Spleen (tissue), 11 donors: Measurements from ENCODE around the gene RETREG1. TPM values are rescaled to one million over a fixed set of nuclear protein-coding genes. Genes with fewer than 3 reads are reported as not detected.

Experiments used
- DNase-seq: peaks from one replicate; pipeline ENCODE4 v3.0.0-alpha.2; 2020
- H3K27ac ChIP-seq, 8 donors: fragments of 200-600 bp; sonication (generic) in 7 of 8; 1 replicate in 4 of 8; 2 replicates in 4 of 8; pipeline versions ENCODE4 v1.5.0 to v1.8.0; 2016 to 2021; ENCODE audit warnings: inconsistent platforms in 4 of 8, mild to moderate bottlenecking in 4 of 8, moderate library complexity in 1 of 8
- H3K27me3 ChIP-seq, 7 donors: fragments of 200-600 bp; sonication (generic) in 6 of 7; replicated peaks in 1 of 7; 1 replicate in 4 of 7; 2 replicates in 3 of 7; pipeline versions ENCODE4 v1.5.0 to v1.8.0; 2016 to 2021; ENCODE audit warnings: inconsistent platforms in 3 of 7, mild to moderate bottlenecking in 1 of 7
- H3K36me3 ChIP-seq, 6 donors: fragments of 200-600 bp; sonication (generic) in 5 of 6; 1 replicate in 4 of 6; 2 replicates in 2 of 6; pipeline versions ENCODE4 v1.5.0 to v1.8.0; 2016 to 2021; ENCODE audit warnings: inconsistent platforms in 2 of 6
- H3K4me1 ChIP-seq, 6 donors: fragments of 200-600 bp; sonication (generic) in 5 of 6; 1 replicate in 3 of 6; 2 replicates in 3 of 6; pipeline versions ENCODE4 v1.5.0 to v1.8.0; 2016 to 2021; ENCODE audit warnings: inconsistent platforms in 3 of 6
- H3K4me3 ChIP-seq, 8 donors: fragments of 200-600 bp; sonication (generic) in 7 of 8; 1 replicate in 4 of 8; 2 replicates in 4 of 8; pipeline versions ENCODE4 v1.5.0 to v1.8.0; 2016 to 2021; ENCODE audit warnings: inconsistent platforms in 4 of 8, mild to moderate bottlenecking in 4 of 8, moderate library complexity in 2 of 8
- H3K9me3 ChIP-seq, 8 donors: fragments of 200-600 bp; sonication (generic) in 7 of 8; 1 replicate in 4 of 8; 2 replicates in 4 of 8; pipeline versions ENCODE4 v1.5.0 to v1.8.0; 2016 to 2021; ENCODE audit warnings: inconsistent platforms in 4 of 8
- POLR2A ChIP-seq, 3 donors: fragments of 450-650 bp; IDR thresholded peaks; one replicate each; pipeline ENCODE4 v1.5.1; 2017; ENCODE audit warnings: antibody characterized with exemption in 3 of 3, mild to moderate bottlenecking in 1 of 3
- POLR2AphosphoS5 ChIP-seq, 3 donors: sonication (generic); formaldehyde crosslinking; IDR thresholded peaks; one replicate each; pipeline ENCODE4 v1.5.1; 2017; ENCODE audit warnings: antibody characterized with exemption in 3 of 3
- WGBS, 5 donors: extraction: QIAGEN DNeasy Blood & Tissue Kit in 3 of 5; methylation state at CpG; one replicate each; pipeline versions ENCODE4 v1.1.5 to v1.1.7; 2013 to 2018; 5-methylcytosine and 5-hydroxymethylcytosine counted together
- intact Hi-C: fragments of 100-400 bp; cut with DNase I; formaldehyde crosslinking; loops from one replicate; pipeline ENCODE4 v1.15.0; 2023; ENCODE audit warnings: low total_unique reads
- polyA plus RNA-seq, 3 donors: library from polyadenylated mRNA; stranded (reverse); fragments of 200-250 nt; gene quantifications; one replicate each; pipeline ENCODE4 v1.2.1, GENCODE V29; 2013
- total RNA-seq, 7 donors: library from RNA; depleted of rRNA in 3 of 7; stranded (reverse); fragments of >200 nt in 3 of 7; fragmentation: NEBNext Ultra II Directional in 4 of 7; extraction: Animal tissue kit (Norgen Biotek cat#: 25700) in 4 of 7; gene quantifications; one replicate each; pipeline versions ENCODE4 v1.1.0 to v1.2.1, GENCODE V29; 2016 to 2021
- TF ChIP-seq, protein P1 (sequence below), 11 experiments: fragments of 200-600 bp in 7 of 11; fragments of 450-650 bp in 4 of 11; sonication (generic) in 4 of 11; IDR thresholded peaks in 8 of 11; conservative IDR thresholded peaks in 3 of 11; 1 replicate in 7 of 11; 2 replicates in 4 of 11; pipeline versions ENCODE4 v1.4.0 to v1.8.0; 2016 to 2021; ENCODE audit warnings: antibody characterized with exemption in 11 of 11, inconsistent platforms in 4 of 11, mild to moderate bottlenecking in 1 of 11
- donor health status: healthy with polysubstance abuse.
- donor health status: DM: no; HTN: no; CAD: no; lungs with moderate emphysema.
- donor health status: DM: no; HTN: no; CAD: no.
- donor health status: Bipolar disorder and iron deficiency.
- donor health status: healthy.
- donor health status: DM: no; HTN: no; CAD: no.
- donor health status: DM: yes; HTN: yes; CAD: no.

The RETREG1 gene
- total and polyA plus RNA-seq, 10 donors, result 2.5 to 9.0 (median 5.1) TPM

DNA sequence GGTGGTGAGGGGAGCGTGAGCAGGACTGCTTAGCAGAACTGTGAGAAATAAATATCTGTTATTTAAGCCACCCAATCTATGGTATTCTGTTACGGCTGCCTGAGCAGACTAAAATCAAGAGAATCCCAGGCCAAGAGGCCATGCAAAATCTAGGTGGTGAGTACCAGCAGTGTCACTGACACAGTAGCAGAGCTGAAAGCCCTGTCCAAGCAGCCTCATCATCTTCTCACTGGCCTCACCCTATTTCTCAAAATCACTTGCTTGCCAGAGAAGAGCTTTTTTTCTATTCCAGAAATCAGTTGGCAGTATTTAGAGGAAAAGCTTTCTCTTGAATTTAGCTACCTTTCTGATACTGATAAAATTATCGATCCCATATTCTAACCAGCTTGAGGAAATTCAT lies 68.0 kb downstream of the RETREG1 start:
- TF ChIP-seq, protein P1, sequence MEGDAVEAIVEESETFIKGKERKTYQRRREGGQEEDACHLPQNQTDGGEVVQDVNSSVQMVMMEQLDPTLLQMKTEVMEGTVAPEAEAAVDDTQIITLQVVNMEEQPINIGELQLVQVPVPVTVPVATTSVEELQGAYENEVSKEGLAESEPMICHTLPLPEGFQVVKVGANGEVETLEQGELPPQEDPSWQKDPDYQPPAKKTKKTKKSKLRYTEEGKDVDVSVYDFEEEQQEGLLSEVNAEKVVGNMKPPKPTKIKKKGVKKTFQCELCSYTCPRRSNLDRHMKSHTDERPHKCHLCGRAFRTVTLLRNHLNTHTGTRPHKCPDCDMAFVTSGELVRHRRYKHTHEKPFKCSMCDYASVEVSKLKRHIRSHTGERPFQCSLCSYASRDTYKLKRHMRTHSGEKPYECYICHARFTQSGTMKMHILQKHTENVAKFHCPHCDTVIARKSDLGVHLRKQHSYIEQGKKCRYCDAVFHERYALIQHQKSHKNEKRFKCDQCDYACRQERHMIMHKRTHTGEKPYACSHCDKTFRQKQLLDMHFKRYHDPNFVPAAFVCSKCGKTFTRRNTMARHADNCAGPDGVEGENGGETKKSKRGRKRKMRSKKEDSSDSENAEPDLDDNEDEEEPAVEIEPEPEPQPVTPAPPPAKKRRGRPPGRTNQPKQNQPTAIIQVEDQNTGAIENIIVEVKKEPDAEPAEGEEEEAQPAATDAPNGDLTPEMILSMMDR (IDR thresholded peaks at IDR 0.05 in 8 of 11, conservative IDR thresholded peaks at IDR 0.05 in 3 of 11), result no peak
- no peak for TF ChIP-seq POLR2AphosphoS5 (IDR thresholded peaks at IDR 0.05)
- DNase-seq, result no peak
- Histone ChIP-seq H3K4me1 (peaks cover 0 to 5% (median 0%) of the 10 kb centered on the region in 6 donors), H3K4me3 (no peak overlapping the region), H3K36me3 (no peaks in the 10 kb centered on the region), H3K27me3 (no peaks in the 10 kb centered on the region), H3K27ac (no peak overlapping the region), H3K9me3 (no peaks in the 10 kb centered on the region)
- WGBS, 5 donors, result 76 to 96% (median 81%) methylated on average over 3 of the region's 3 CpGs
- intact Hi-C loops, result no loop called here

DNA sequence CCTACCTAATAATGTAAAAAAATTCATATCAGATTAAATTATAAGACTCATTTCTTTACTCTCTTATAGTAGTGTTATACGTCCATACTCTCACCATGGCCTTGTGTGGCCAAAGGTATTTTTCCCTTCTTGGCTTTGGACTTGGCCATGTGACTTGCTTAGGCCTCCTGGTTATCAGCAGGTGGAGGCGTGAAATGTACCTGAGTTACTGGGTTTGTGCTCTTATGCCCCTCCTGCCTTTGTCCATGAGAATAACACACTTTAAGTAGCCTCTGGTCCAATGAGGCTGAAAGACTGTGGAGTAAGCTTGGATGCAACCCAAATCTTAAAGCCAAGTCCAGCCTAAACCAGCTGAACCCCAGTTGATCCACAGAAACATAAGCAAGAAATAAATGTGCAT lies 68.7 kb downstream of the RETREG1 start:
- Histone ChIP-seq H3K27me3 (no peaks in the 10 kb centered on the region), H3K27ac (no peak overlapping the region), H3K4me1 (peaks cover 0 to 5% (median 0%) of the 10 kb centered on the region in 6 donors), H3K36me3 (no peaks in the 10 kb centered on the region), H3K9me3 (no peaks in the 10 kb centered on the region), H3K4me3 (no peak overlapping the region)
- DNase-seq, result no peak
- TF ChIP-seq, protein P1 (IDR thresholded peaks at IDR 0.05 in 8 of 11, conservative IDR thresholded peaks at IDR 0.05 in 3 of 11), result no peak
- TF ChIP-seq POLR2AphosphoS5 (IDR thresholded peaks at IDR 0.05), result no peak
- TF ChIP-seq POLR2A (IDR thresholded peaks at IDR 0.05), result no peak
- intact Hi-C loops, result no loop called here
- WGBS, 5 donors, result 91 to 96% (median 92%) methylated on average over 2 of the region's 2 CpGs

DNA sequence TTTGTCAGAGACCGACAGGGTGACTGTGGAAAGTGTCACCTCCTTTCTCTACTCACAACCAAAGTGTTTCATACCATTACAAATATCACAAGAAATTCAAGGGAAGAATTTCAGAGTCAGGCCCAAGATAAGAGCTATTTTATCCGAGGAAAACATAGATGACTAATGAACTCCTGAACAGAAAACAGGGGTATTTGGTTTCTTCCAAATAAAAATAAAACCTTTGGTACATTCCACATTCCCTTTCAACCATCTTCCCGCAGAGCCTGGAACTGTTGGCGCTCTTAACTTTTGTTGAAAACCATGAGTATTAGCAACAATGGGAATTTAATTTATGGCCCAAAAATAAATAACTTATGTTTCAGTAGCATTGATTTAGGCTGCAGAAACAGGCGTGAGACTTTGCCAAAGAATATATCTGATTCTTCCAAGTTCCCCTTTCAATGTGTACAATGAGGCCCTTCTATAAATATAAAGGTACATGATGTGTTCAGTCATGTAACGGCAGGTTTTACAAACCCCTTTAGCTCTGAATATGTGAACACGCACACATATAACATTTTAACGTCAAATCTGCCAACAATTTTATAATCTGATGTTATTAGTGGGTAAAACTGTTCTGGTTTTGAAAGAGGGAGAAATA lies 69.5 kb downstream of the RETREG1 start:
- no peaks in the 10 kb centered on the region for H3K27me3 ChIP-seq
- TF ChIP-seq POLR2A (IDR thresholded peaks at IDR 0.05) (no peak), POLR2AphosphoS5 (IDR thresholded peaks at IDR 0.05) (no peak)
- TF ChIP-seq, protein P1 (IDR thresholded peaks at IDR 0.05 in 8 of 11, conservative IDR thresholded peaks at IDR 0.05 in 3 of 11), result no peak
- WGBS, 5 donors, result 85 to 93% (median 91%) methylated on average over 8 of the region's 8 CpGs
- no peaks in the 10 kb centered on the region for H3K9me3 ChIP-seq
- no peak overlapping the region for H3K27ac ChIP-seq
- DNase-seq, result no peak
- no peaks in the 10 kb centered on the region for H3K4me1 ChIP-seq
- intact Hi-C loops, result no loop called here
- no peak overlapping the region for H3K4me3 ChIP-seq
- no peaks in the 10 kb centered on the region for H3K36me3 ChIP-seq

DNA sequence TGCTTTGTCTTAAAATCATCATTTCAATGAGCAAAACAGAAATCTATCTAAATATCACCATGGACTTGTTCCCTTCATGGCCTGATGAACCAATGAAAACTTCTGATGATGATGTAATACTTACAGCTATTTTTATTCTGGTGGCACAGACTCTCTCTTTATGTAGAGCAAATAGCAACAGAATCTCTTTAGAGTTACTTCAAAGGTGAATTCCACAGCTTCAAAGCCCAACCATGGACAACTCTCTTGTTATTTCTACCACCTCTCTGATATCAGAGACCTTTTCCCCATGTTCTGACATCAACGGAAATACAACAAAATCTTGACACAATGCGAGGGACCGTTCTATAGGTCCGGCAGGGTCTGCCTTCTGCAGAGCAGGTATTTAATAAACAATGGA lies 70.1 kb downstream of the RETREG1 start:
- WGBS, 5 donors, result 75 to 95% (median 79%) methylated on average over 4 of the region's 4 CpGs
- DNase-seq, result no peak
- intact Hi-C loops, result no loop called here
- no peak overlapping the region for H3K27ac ChIP-seq
- no peak for TF ChIP-seq POLR2AphosphoS5 (IDR thresholded peaks at IDR 0.05)
- TF ChIP-seq, protein P1 (IDR thresholded peaks at IDR 0.05 in 8 of 11, conservative IDR thresholded peaks at IDR 0.05 in 3 of 11), result no peak
- no peaks in the 10 kb centered on the region for H3K9me3 ChIP-seq
- H3K36me3 ChIP-seq, result no peaks in the 10 kb centered on the region
- no peak overlapping the region for H3K4me3 ChIP-seq
- H3K4me1 ChIP-seq, result no peaks in the 10 kb centered on the region
- H3K27me3 ChIP-seq, result no peaks in the 10 kb centered on the region
